ENCODE data around the gene XRN2.

The XRN2 gene

DNA sequence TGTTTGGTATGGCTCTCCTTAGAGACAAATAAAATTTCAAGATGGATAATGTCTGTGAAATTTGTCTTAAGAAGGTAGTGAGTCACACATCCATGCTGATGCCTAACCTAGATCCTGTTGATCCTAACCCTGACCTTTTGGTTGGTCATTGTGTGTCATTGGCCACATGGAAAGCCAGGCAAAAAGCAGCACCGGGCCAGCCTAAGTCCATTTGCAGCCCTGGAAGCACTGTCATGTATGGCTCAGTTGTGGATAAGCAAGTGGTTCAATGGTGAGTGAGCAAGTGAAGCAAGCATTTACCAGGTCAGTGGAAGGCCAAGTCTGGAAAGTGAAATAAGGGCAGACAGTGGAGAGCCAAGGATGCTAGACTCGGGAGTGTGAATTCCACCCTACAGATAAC, 12.1 kb upstream of the XRN2 start:
- DNase-seq (ENCODE audit: low read depth in 2 of 3, low spot score in 1 of 3), result no peak

DNA sequence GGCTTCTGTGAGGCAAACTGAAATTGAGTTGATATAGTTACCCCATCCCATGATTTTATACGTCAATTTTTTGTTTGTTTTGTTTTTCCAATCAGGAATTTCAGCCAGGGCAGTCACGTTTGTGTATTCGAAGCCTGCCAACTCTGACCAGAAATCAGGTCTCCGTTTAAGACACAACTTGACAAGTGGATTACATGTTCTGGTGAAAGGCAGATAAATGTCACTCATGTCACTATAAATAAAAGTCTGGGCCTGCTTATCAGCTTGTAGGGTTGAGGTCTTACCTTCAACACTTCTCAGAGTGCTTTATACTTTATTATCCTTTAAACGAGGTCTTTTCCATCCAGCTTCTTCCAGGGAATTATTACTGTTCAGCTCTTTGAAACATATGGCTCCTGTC, 8.4 kb upstream of the XRN2 start:
- DNase-seq (ENCODE audit: low read depth in 2 of 3, low spot score in 1 of 3), result no peak

DNA sequence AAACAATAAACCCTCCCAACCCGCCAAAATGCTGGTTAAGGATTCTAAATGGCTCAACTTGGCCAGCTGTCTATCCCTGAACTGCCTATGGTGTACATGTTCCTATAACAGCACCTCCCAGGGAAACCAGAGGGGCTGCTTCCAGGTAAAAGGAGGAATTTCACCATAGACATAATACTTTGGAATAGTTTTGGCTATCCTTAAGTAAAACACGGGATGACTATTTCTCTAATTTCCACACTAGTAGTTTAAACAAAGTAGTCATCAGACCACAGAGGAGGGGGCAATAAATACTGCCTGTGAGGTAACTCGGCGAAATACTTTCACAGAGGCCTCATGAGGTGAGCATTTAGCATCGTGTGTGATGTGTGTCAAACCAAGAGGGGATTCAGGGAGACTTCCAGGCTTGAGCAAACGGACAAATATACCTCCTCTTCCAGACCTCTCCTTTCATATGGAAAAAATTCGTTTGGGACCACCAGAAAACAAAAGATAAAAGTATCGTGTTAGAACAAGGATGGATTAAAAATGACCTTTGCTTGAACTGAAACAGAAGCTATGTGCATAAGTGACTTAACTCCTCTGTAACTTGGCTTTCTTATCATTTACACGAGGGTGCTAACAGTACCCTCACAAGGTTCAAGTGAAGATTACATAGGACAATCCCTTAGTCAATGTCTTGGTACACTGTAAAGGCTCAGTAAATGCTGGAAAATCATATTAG, 1.0 kb upstream of the XRN2 start:
- DNase-seq (ENCODE audit: low read depth in 2 of 3, low spot score in 1 of 3), result no peak

DNA sequence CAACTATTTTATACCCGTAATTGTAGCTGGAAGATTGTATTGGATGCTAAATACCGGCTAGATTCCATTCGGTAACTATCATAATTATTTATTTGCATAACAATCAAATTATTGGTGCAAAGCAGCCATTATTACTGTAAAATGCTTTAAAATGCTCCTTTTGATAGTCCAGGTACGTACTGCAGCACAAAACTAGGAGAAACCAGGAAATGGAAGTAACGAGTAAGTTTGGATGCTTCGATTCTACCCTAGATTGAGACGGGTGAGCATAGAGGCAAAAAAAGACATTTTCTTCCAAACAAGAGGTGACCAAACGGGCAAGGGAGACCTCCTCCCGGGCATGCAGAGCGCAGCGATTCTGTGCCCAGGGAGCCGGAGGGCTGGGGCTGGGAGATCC, 469 bp upstream of the XRN2 start:
- DNase-seq (ENCODE audit: low read depth in 2 of 3, low spot score in 1 of 3), result no peak

DNA sequence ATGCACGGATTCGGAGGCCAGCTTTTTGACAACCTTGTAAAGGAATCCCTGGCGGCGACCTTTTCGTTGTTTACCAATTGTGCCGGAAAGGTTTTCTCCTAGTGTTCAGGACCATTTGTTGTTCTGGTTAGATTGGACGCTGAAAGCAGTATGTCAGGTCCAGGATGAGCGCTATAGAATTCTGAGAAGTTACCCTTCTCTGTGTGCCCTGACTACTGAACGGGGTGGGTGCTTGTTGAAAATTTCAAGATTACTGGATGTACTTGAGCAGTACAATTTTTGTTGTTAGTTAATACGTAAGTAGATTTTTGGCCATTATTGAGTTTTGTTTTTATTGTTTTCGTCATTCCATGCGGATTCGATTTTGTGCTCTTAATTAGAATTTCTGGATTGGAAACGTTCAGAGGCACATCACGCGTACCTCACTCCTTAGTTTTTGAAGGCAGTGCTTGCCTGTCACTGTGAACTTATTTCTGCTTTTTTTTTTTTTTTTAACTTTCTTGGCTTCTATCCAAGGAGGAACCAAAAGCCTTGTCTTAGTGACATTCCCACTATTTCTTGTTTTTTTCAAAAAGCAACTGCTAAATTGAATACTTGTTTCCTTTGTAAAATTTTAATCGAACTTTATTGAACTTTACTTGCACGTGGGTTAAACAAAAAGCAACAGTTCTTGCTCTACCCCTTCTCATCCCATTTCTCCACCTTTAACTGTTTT, 898 bp downstream of the XRN2 start:
- no peak for DNase-seq (ENCODE audit: low read depth in 2 of 3, low spot score in 1 of 3)

DNA sequence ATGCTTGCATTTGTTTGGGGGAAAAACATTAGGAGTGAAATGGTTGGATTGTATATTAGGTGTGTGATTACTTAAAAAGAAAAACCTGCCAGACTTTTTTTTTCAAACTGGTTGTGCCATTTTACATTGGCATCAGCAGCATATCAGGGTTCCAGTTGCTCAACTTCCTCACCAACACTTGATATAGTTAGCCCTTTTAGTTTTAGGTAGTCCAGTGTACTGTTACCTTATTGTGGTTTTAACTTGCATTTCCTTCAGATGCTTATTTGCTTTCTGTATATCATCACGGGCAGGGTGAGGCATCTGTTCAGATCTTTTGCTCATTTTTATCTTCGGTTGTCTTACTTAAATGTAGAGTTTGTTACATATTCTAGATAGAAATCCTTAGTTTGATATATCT, 5.2 kb downstream of the XRN2 start:
- no peak for DNase-seq (ENCODE audit: low read depth in 2 of 3, low spot score in 1 of 3)

DNA sequence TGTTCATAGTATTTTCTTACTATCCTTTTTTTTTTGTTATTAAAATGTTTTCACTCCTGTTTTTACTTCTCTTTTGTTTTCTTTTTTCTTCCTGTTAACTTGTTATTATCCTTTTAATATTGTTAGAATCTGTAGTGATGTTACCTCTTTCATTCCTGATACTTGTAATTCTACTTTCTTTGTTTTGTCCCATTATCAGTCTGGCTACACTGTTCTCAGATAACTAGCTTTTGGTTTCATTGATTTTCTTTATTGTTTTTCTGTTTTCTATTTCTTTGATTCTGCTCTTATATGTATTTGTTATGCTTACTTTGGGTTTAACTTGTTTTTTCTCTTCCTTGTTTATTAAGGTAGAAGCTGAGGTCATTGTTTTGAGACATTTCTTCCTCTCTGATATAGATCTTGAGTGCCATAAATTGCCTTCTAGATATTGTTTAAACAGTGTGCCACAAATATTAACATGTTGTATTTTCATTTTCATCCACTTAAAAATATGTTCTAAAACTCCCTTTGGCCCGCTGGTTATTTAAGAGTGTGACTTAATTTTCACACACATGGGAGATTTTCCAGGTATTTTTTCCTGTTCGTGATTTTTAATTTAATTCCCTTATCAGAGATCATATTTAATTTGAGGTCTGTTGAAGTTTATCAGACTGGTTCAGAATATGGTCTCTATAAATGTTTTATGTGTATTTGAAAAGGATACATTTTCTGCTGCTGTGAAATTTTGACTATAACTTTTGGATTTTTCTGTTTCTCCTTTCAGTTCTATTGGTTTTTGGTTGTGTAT, 6.7 kb downstream of the XRN2 start:
- DNase-seq (ENCODE audit: low read depth in 2 of 3, low spot score in 1 of 3), result no peak

DNA sequence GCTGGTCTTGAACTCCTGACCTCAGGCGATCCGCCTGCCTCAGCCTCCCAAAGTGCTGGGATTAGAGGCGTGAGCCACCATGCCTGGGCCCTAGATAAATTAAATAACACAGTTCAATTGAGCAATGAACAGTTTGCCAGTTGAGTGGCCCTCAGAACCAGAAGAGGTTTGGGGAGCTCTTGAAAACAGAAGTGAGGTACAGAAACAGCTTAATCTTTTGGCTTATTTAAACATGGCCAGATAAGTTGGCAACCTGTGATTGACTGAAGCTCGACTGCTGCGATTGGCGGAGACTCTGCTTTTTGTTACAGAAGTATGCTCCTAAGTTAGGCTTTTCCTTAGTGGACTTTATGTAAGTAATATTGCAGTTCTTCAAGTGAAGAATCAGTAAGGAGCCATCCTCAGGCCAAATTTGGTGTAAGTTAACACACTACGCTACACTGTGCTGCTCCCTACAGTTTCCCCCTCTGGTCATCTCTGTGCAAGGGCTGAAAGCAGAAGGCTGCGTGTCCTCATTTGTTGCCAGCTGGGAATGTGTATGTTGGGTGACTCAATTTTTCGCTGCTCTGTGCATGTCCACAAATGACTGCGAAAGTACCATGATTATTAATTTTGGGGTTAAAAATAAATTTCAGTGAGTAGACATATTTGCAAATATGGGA, 9.8 kb downstream of the XRN2 start:
- DNase-seq (ENCODE audit: low read depth in 2 of 3, low spot score in 1 of 3), result no peak

DNA sequence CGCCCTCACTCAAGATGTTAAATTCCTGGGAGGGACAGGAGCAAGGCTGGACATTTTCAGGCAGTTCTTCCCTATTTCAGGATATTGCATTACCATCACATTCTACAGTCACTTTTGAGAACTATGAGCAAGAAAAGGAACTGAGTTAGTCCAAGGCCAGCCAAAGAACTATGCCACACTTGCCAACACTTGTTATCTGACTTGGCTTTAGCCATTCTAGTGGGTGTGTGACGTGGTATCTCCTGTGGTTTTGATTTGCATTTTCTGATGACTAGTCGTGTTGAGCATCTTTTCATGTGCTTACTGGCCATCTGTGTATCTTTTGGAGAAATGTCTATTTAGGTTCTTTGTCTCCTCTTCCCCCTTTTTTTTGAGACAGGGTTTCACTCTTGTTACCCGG, 12.0 kb downstream of the XRN2 start:
- peak in 2 of 3 donors; percentile 7 to 43 for DNase-seq (ENCODE audit: low read depth in 2 of 3, low spot score in 1 of 3)

DNA sequence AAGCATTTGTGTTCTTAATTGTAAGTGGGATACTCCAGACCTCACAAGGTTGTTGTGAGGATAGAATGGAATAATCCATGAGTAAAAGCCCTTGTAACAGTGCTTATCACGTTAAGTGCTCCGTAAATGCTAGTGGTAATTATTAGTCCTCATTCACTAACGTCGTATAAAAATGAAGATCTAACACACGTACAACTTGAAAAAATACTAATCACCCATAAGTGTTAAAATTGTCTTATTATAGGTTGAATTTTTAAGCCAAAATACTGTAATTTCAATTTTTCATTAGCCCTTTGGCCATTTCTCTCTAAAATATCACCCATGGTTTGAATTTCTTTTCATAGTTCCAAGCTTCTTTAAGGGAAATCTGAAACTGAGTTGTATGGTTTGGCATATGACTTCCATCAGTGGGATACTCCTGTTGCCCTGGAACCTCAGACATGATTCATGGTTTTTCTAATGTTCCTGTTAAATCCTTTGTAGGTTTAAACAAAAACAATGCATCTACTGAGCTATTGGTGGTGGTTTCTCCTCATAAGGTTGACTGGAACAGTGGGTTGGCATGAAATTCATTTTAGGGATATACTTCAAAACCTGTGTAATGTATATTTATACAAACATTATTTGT, 19.1 kb downstream of the XRN2 start:
- no peak for DNase-seq (ENCODE audit: low read depth in 2 of 3, low spot score in 1 of 3)

DNA sequence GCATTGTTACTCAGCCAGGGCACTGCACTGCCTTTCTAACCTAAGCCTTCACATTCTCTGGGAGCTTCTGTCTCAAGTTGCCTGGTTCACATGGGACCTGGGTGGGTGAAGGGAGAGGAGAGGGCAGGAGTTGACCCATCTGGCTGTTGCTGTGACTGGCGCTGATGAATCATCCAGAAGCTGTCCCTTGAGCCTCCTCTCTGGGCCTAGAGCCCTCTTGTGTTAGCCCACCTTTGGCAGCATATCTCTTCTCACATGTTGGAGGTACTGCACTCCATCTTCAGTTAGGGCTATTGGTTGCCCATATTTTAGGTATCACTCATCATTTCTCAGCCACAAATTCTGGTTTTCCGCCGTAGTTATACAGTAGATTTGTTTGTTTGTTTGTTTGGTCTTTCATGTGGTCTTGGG, 19.8 kb downstream of the XRN2 start:
- no peak for DNase-seq (ENCODE audit: low read depth in 2 of 3, low spot score in 1 of 3)

DNA sequence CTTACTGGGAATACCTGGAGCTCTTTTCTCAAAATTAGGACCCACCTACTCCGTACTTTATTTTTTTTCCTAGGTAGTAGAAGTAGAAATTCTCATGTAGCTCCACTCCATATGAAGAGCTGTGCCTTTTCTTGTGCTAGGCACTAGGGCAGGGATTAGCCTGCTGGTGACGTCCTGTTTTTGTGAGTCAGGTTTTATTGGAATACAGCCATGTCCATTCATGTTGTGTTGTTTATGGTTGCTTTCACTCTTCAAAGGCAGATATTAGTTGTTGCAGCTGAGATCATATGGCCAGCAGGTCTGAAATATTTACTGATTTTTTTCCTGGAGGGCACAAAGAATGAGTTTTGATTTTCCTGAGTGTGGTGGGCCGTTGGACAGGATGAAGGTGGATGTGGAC, 20.5 kb downstream of the XRN2 start:
- DNase-seq (ENCODE audit: low read depth in 2 of 3, low spot score in 1 of 3), result no peak

DNA sequence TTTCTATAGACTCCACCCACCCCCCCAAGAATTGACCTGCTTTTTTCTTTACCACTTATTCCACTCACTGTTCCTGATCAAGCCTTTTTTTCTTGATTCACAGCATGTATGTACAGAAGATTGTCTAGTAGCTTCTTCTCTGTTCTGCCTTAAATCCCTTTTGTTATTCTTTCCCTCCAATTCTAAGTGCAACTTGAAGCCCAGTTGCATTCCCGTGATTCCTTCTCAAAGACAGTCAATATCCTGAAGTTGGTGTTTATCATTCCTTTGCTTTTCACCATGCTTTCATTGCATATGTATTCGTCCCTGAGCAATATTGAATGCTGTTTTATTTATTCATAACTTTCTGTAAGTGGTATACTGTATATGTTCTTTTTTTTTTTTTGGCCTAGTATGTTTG, 21.0 kb downstream of the XRN2 start:
- no peak for DNase-seq (ENCODE audit: low read depth in 2 of 3, low spot score in 1 of 3)

DNA sequence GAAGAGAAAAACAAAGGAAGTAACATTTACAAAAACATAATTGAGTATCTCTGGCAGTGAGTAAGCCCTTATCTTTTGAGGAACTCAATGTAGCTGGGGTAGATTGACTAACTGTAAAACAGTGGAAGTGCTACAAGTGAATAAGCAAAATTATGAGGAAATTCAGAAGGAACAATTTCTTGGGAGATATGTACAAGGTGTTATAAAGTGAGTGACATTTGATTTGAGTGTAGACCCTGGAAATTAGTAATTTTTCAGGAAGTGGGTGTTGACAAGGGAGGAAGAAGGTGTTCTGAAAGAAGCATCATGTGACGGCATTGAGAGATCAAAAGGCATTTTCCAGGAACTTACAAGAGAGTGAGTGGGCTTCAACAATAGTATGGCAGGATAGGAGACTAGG, 22.2 kb downstream of the XRN2 start:
- DNase-seq (ENCODE audit: low read depth in 2 of 3, low spot score in 1 of 3), result no peak

DNA sequence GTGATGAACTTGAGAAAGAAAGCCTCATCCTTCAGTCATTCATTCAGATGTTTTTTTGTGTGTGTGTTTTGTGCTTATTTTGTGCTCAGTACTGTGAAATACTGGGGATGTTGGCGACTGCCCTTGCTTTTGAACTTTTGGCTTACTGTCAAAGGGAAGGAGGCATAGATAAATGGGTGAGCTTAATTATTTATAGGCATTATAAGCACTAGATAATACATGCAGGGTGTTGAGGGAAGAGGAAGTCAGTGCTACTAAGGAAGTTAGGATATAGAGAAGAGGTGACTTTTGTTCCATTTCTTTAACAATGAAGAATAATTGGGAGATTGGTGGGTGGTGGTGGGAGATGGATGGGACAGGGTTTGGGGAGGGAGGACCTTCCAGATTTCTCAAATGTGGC, 23.6 kb downstream of the XRN2 start:
- DNase-seq (ENCODE audit: low read depth in 2 of 3, low spot score in 1 of 3), result no peak

DNA sequence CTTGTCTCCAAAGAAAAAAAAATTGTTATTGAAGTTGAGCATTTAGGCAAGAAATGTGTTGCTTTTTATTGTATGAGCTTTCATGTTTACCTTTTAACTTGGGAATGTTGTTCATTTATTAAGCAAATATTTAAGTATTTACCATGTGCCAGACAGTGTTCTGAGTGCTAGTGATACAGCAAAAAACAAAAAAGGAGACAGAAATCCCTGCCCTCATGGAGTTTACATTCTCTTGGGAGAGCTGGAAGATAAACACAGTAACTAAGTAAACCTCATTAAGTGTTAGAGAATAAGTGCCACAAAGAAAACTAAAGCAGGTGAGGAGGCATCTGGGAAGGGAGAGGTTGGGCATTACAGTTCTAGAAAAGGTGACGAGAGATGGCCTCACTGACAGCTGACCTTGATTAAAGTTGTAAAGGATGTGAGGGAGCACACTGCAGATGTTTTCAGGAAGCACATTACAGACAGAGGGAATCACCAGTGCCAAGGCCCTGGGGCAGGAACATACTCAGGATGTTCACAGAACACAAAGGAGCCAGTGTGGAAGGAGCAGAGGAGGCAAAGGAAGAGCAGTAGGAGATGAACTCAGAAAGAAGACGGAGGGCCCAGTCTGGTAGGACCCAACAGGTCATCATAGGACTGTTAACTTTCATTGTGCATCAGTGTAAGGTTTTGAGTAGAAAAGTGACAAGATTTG, 33.5 kb downstream of the XRN2 start:
- no peak for DNase-seq (ENCODE audit: low read depth in 2 of 3, low spot score in 1 of 3)

DNA sequence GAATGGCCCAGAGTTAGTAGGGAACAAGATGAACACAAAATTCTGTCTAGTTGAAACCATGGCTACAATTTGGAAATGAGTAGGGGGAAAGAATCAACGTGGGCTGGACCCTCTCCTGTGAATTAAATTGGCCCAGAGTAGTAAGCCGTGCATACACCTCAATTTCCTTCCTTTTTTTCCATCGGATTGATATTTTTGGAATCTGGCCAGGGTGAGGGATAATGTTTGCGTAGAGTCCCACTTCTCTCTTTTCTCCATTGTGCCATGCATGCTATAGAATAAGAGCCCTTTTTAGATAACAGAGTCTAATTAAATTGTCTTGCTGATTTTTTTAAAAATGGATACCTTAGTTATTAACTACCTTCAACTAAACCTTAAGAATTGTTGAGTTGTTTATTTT, 35.2 kb downstream of the XRN2 start:
- DNase-seq (ENCODE audit: low read depth in 2 of 3, low spot score in 1 of 3), result no peak

DNA sequence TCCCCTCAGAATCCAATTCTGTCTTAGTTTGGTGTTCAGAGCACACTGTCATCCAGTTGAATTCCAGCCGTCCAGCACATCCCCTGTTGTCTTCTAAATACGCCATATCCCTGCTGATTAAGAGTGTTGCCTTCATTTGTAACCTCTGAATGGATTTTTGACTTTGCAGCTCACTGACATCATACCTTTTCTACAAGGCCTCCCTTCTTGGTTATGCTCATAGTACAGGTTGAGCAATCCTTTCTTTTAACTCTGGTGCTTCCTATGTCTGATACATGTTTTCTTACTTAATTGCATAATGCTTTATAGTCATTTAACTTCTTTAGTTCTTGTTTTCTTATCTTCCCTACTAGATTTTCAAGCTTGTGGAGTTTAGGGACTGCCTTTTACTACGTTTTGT, 36.4 kb downstream of the XRN2 start:
- no peak for DNase-seq (ENCODE audit: low read depth in 2 of 3, low spot score in 1 of 3)

DNA sequence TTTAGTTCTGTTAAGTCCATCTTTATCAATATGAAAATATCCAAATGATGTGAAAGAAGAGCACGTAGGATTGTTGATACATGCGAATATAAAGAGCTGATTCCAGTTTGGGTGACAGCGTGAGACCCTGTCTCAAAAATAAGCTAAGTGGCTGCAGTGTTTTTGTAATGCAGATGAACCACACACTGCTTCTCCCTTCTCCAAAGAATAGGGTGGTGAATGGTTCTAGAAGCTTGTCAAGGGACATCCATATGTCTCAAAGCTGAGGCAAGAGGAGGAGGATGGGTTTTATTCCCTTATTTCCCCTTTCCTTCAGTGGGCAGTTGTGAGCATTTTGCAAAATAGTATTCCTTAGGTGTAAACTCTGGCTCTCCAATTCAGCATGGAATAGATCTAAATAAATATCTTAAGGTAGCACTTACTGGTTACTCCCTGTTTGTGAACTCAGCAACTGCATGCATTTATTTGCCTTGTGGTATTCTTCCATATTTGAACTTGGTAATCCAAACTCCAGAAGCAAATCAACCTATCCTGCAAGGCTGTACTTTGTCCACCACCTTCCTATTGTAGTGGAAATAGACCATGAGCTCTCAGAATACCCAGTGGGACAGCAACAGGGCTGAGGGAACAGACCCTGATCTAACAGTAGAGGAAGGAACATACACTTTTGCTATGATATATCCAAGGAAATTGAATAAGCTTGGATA, 38.0 kb downstream of the XRN2 start:
- DNase-seq (ENCODE audit: low read depth in 2 of 3, low spot score in 1 of 3), result no peak

All from stimulated activated CD4-positive, alpha-beta T cell treated with anti-CD3 and anti-CD28 coated beads, Interleukin-12 subunit alpha, Interleukin-12 subunit beta, amount 100 ng/mL, for 48 hours (primary cell).